ENCODE results near the gene LRRN4.

LRRN4 gene

GRCh38 chr20:6006603-6006949 lies 47.3 kb downstream of the LRRN4 start:
- WGBS = under 1% methylated on average over 10 of the region's 10 CpGs
- H3K36me3 ChIP-seq (ENCODE audit: insufficient read depth, low read length) = peaks cover 21% of the 10 kb centered on the region
- peak overlapping the region; percentile 92 for H3K4me3 ChIP-seq (ENCODE audit: low read length)
- H3K4me1 ChIP-seq (ENCODE audit: insufficient read depth, low read length) = peaks cover 22% of the 10 kb centered on the region; the same call in 1 of the 2 replicates
- peak overlapping the region; percentile 90 for H3K9ac ChIP-seq (ENCODE audit: low read depth, low read length)
- H3K9me3 ChIP-seq (ENCODE audit: insufficient read depth, low read depth, low read length) = no peaks in the 10 kb centered on the region
- H3K27me3 ChIP-seq (ENCODE audit: insufficient read depth, low read length) = no peaks in the 10 kb centered on the region
- H3K27ac ChIP-seq (ENCODE audit: low read depth, low read length) = no peak overlapping the region

DNA sequence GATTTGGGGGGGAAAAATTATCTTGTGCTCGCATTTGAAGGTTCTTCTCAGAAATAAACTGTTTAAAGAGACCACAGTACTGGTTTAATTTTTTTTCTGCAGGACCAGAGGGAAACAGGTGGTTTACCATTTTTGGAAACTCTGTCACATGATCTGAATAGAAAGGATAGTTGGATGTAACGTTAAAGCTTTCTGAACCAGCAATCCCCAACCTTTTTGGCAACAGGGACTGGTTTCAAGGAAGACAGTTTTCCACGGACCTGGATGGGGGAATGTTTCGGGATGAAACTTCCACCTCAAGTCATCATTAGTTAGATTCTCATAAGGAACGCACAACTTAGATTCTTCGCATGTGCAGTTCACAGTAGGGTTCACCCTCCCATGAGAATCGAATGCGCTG lies 53.0 kb downstream of the LRRN4 start:
- H3K27ac ChIP-seq (ENCODE audit: low read depth, low read length) = no peak overlapping the region
- H3K4me3 ChIP-seq (ENCODE audit: low read length) = no peak overlapping the region
- H3K4me1 ChIP-seq (ENCODE audit: insufficient read depth, low read length) = peaks cover 6% of the 10 kb centered on the region; the same call in 1 of the 2 replicates
- H3K36me3 ChIP-seq (ENCODE audit: insufficient read depth, low read length) = peaks cover 29% of the 10 kb centered on the region
- no peaks in the 10 kb centered on the region for H3K27me3 ChIP-seq (ENCODE audit: insufficient read depth, low read length)
- 92% methylated on average over 8 of the region's 8 CpGs for WGBS
- H3K9me3 ChIP-seq (ENCODE audit: insufficient read depth, low read depth, low read length) = no peaks in the 10 kb centered on the region
- no peak overlapping the region for H3K9ac ChIP-seq (ENCODE audit: low read depth, low read length)

GRCh38 chr20:5999783-6000182 lies 54.1 kb downstream of the LRRN4 start:
- WGBS = 96% methylated on average over 9 of the region's 9 CpGs
- H3K4me3 ChIP-seq (ENCODE audit: low read length) = no peak overlapping the region
- no peaks in the 10 kb centered on the region for H3K9me3 ChIP-seq (ENCODE audit: insufficient read depth, low read depth, low read length)
- H3K9ac ChIP-seq (ENCODE audit: low read depth, low read length) = no peak overlapping the region
- H3K27ac ChIP-seq (ENCODE audit: low read depth, low read length) = no peak overlapping the region
- H3K4me1 ChIP-seq (ENCODE audit: insufficient read depth, low read length) = peaks cover under 1% of the 10 kb centered on the region; the same call in 1 of the 2 replicates
- H3K27me3 ChIP-seq (ENCODE audit: insufficient read depth, low read length) = no peaks in the 10 kb centered on the region
- H3K36me3 ChIP-seq (ENCODE audit: insufficient read depth, low read length) = peaks cover 40% of the 10 kb centered on the region

- Histone ChIP-seq H3K4me3 (ENCODE audit: low read length) (no peak overlapping the region), H3K9me3 (ENCODE audit: insufficient read depth, low read depth, low read length) (no peaks in the 10 kb centered on the region), H3K36me3 (ENCODE audit: insufficient read depth, low read length) (peaks cover 70% of the 10 kb centered on the region), H3K9ac (ENCODE audit: low read depth, low read length) (no peak overlapping the region), H3K27me3 (ENCODE audit: insufficient read depth, low read length) (no peaks in the 10 kb centered on the region), H3K27ac (ENCODE audit: low read depth, low read length) (no peak overlapping the region), H3K4me1 (ENCODE audit: insufficient read depth, low read length) (no peaks in the 10 kb centered on the region)
- 100% methylated on average over 1 of the region's 1 CpG for WGBS
Observed at GRCh38 chr20:5996765-5997164, 57.1 kb downstream of the LRRN4 start.

GRCh38 chr20:5991623-5992441 lies 62.0 kb downstream of the LRRN4 start:
- Histone ChIP-seq H3K4me3 (ENCODE audit: low read length) (no peak overlapping the region), H3K27me3 (ENCODE audit: insufficient read depth, low read length) (no peaks in the 10 kb centered on the region), H3K9me3 (ENCODE audit: insufficient read depth, low read depth, low read length) (no peaks in the 10 kb centered on the region), H3K9ac (ENCODE audit: low read depth, low read length) (no peak overlapping the region), H3K4me1 (ENCODE audit: insufficient read depth, low read length) (no peaks in the 10 kb centered on the region), H3K36me3 (ENCODE audit: insufficient read depth, low read length) (peaks cover 95% of the 10 kb centered on the region), H3K27ac (ENCODE audit: low read depth, low read length) (no peak overlapping the region)
- 100% methylated on average over 1 of the region's 2 CpGs for WGBS

DNA sequence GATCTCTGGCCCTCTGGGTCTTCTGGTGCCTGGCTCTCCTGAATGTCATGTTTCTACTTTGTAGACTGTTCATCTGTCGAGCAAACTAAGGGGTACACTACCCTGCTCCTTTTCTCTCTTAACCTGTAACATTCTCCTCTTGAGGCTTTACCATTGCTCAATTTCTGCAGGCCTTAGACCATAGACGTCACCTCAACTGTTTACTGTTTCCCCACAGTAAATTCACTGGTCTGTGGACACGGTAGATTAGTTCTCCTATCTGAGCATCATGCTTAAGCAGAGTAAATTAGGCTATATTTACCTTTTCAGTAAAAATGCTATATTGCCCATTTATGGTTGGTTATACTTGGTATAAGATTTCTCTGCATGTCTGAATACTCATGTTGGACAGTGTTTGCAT lies 62.9 kb downstream of the LRRN4 start:
- Histone ChIP-seq H3K9me3 (ENCODE audit: insufficient read depth, low read depth, low read length) (no peaks in the 10 kb centered on the region), H3K27me3 (ENCODE audit: insufficient read depth, low read length) (no peaks in the 10 kb centered on the region), H3K36me3 (ENCODE audit: insufficient read depth, low read length) (peaks cover 96% of the 10 kb centered on the region), H3K27ac (ENCODE audit: low read depth, low read length) (no peak overlapping the region), H3K4me1 (ENCODE audit: insufficient read depth, low read length) (no peaks in the 10 kb centered on the region), H3K4me3 (ENCODE audit: low read length) (no peak overlapping the region), H3K9ac (ENCODE audit: low read depth, low read length) (no peak overlapping the region)
- 89% methylated on average over 3 of the region's 3 CpGs for WGBS

Measured in HUES64 (cell line).